Measurements from ENCODE around the gene SORCS3.

Gene SORCS3

GRCh38 chr10:104920476-104920875, 279.4 kb downstream of the SORCS3 start:
- Mint-ChIP-seq H3K9me3 (no peaks in the 10 kb centered on the region), H3K4me1 (no peaks in the 10 kb centered on the region), H3K36me3 (no peaks in the 10 kb centered on the region), H3K27ac (no peak overlapping the region), H3K4me3 (no peak overlapping the region)
- no peak for DNase-seq (ENCODE audit: low spot score in 2 of 2)
- no peak for ATAC-seq

GRCh38 chr10:104921763-104922162, 280.7 kb downstream of the SORCS3 start:
- H3K4me1 Mint-ChIP-seq: no peaks in the 10 kb centered on the region
- no peak for ATAC-seq
- H3K27ac Mint-ChIP-seq: no peak overlapping the region
- no peaks in the 10 kb centered on the region for H3K36me3 Mint-ChIP-seq
- DNase-seq (ENCODE audit: low spot score in 2 of 2): no peak
- H3K4me3 Mint-ChIP-seq: no peak overlapping the region
- H3K9me3 Mint-ChIP-seq: no peaks in the 10 kb centered on the region

GRCh38 chr10:104922810-104923209, 281.7 kb downstream of the SORCS3 start:
- Mint-ChIP-seq H3K4me1 (no peaks in the 10 kb centered on the region), H3K4me3 (no peak overlapping the region), H3K36me3 (no peaks in the 10 kb centered on the region), H3K9me3 (no peaks in the 10 kb centered on the region), H3K27ac (no peak overlapping the region)
- no peak for DNase-seq (ENCODE audit: low spot score in 2 of 2)
- ATAC-seq: no peak

- Mint-ChIP-seq H3K9me3 (no peaks in the 10 kb centered on the region), H3K27ac (no peak overlapping the region), H3K4me3 (no peak overlapping the region), H3K36me3 (no peaks in the 10 kb centered on the region), H3K4me1 (no peaks in the 10 kb centered on the region)
- no peak for DNase-seq (ENCODE audit: low spot score in 2 of 2)
- no peak for ATAC-seq
Measured at GRCh38 chr10:104923501-104923900, 282.4 kb downstream of the SORCS3 start.

- ATAC-seq: no peak
Measured at GRCh38 chr10:104924101-104924795, 283.2 kb downstream of the SORCS3 start.

DNA sequence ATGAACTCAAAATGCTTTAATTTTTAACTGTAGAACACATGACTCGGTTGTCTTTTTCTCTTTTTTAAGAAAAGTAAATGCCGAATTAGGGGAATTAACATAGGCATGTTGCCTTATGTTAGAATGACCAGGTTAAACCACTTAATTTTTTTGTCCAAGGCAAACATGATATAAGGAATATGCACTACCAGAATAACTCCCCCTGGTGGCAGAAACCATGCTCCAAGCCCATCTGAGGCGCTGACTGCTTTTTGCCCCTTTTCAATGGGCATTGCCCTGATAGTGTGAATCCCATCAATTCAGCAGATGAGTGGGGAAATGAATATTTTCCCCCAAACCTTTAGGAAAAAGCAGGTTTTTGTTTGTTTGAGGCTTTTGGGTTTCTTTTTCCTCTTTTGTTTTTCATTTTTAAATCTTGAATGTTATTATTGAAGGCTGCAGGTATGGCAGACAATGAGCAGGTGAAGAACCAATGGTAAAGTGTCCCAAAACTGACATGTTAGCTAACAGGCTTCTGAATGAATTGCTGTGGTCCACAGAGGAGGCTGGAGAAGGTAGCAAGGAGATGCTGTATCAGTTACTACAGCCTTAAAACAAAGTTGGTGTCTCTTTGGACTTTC, 284.3 kb downstream of the SORCS3 start:
- no peak overlapping the region for H3K27ac Mint-ChIP-seq

More at GRCh38 chr10:104924101-104924795, 283.2 kb downstream of the SORCS3 start:
- Mint-ChIP-seq H3K4me1 (no peaks in the 10 kb centered on the region), H3K9me3 (no peaks in the 10 kb centered on the region), H3K4me3 (no peak overlapping the region), H3K27ac (no peak overlapping the region), H3K36me3 (no peaks in the 10 kb centered on the region)
- DNase-seq (ENCODE audit: low spot score in 2 of 2): no peak

GRCh38 chr10:104928734-104929133, 287.6 kb downstream of the SORCS3 start:
- peaks cover 2% of the 10 kb centered on the region for H3K9me3 Mint-ChIP-seq
- H3K4me3 Mint-ChIP-seq: no peak overlapping the region
- H3K4me1 Mint-ChIP-seq: no peaks in the 10 kb centered on the region
- no peak for DNase-seq (ENCODE audit: low spot score in 2 of 2)
- H3K36me3 Mint-ChIP-seq: no peaks in the 10 kb centered on the region
- no peak overlapping the region for H3K27ac Mint-ChIP-seq
- ATAC-seq: no peak

More for the DNA sequence above, 284.3 kb downstream of the SORCS3 start:
- Mint-ChIP-seq H3K36me3 (no peaks in the 10 kb centered on the region), H3K9me3 (no peaks in the 10 kb centered on the region), H3K4me1 (no peaks in the 10 kb centered on the region), H3K4me3 (no peak overlapping the region)
- ATAC-seq (no peak), DNase-seq (ENCODE audit: low spot score in 2 of 2) (peak in 1 of 2 donors; percentile 49)

DNA sequence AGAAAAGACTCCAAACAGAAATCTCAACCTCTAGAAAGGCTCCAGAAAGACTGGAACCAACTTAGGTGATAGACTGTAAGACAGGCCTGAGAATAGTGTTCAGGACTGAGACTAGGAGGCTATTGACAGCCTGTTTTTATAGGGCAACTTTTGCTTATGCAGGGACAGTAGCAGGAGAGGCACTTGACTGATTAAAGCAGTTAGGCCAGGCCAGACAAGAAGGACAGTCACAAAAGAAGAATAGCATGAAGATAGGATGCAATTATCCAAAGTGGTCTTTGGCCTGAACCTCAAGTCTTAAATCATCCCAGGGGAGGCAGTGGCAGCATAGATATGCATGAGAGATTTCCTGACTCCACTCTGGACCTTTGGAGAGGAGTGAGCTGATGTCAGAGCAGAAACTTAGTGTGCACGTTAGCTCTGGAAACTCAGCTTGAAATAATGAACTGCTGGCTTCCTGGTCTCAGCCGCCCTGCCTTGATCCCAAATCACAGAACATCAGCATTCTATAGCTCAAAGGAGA, 290.6 kb downstream of the SORCS3 start:
- DNase-seq (ENCODE audit: low spot score in 2 of 2): no peak
- no peak overlapping the region for H3K27ac Mint-ChIP-seq
- H3K9me3 Mint-ChIP-seq: peaks cover 5% of the 10 kb centered on the region
- H3K4me3 Mint-ChIP-seq: no peak overlapping the region
- H3K36me3 Mint-ChIP-seq: no peaks in the 10 kb centered on the region
- H3K4me1 Mint-ChIP-seq: no peaks in the 10 kb centered on the region
- ATAC-seq: no peak

GRCh38 chr10:104935656-104936055, 294.6 kb downstream of the SORCS3 start:
- Mint-ChIP-seq H3K4me3 (no peak overlapping the region), H3K27ac (no peak overlapping the region), H3K4me1 (no peaks in the 10 kb centered on the region), H3K9me3 (peaks cover 5% of the 10 kb centered on the region), H3K36me3 (no peaks in the 10 kb centered on the region)
- DNase-seq (ENCODE audit: low spot score in 2 of 2): no peak
- no peak for ATAC-seq

DNA sequence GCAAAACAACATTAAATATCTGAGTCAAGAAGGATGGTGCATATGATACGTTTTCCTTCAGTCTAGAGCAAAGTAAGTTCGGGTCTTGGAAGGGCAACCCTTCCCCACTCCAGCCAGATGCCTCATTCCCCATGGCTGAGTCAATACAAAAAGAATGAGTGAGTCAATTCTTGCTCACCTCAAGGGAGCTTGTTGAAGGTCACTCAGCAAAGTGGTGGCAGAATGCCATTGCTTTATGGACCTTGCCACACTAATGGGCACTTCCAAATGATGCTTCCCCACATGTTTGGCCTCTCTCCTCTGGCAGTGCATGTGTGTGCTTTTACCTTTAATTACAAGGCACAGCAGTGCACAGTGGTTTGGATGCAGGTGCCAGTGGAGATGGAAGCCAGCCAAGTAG, 296.5 kb downstream of the SORCS3 start:
- no peak for DNase-seq (ENCODE audit: low spot score in 2 of 2)
- Mint-ChIP-seq H3K9me3 (peaks cover 3% of the 10 kb centered on the region), H3K4me3 (no peak overlapping the region), H3K27ac (no peak overlapping the region), H3K4me1 (no peaks in the 10 kb centered on the region), H3K36me3 (no peaks in the 10 kb centered on the region)
- no peak for ATAC-seq

DNA sequence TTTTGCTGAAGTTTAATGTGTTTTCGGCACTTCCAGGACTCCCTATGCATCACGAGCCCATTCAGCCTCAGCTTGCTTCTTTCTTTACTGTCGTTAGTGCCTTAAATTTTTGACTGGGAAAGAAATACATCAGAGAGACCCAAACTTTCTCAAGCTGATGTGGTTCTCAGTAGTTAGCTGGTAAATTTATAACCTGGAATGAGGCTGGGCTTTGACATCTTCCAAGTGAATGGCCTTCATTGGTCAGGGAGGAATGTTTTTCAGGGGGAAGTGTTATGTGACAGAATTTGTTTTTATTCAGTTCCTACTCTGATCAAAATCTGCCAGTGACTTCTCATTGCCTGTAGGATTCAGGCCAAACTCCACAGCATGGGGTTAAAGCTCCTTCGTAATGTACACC, 296.9 kb downstream of the SORCS3 start:
- Mint-ChIP-seq H3K27ac (no peak overlapping the region), H3K4me1 (no peaks in the 10 kb centered on the region), H3K4me3 (no peak overlapping the region), H3K9me3 (peaks cover 3% of the 10 kb centered on the region), H3K36me3 (no peaks in the 10 kb centered on the region)
- no peak for DNase-seq (ENCODE audit: low spot score in 2 of 2)
- no peak for ATAC-seq

DNA sequence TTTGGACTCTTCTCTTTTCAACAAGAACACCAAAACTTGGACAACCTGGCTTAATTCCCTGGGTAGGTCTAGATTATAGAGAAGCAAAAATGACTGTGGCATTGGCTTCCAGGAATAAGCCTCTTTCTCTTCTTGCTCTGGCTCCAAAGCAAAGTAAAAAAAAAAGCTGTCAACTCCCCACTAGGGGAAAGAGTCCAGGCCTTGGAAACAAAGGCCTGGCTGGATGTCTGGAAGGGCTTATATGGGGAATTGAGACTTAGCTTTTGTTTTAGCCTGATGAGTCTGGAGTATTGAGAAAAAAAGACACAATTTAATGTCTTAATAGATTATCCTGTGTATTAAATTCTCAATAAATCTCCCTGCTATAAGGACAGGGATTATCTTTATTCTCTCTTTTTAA, 300.6 kb downstream of the SORCS3 start:
- no peak overlapping the region for H3K4me3 Mint-ChIP-seq
- ATAC-seq (no peak), DNase-seq (ENCODE audit: low spot score in 2 of 2) (no peak)
- H3K27ac Mint-ChIP-seq: no peak overlapping the region
- no peaks in the 10 kb centered on the region for H3K4me1 Mint-ChIP-seq
- no peaks in the 10 kb centered on the region for H3K36me3 Mint-ChIP-seq
- H3K9me3 Mint-ChIP-seq: no peaks in the 10 kb centered on the region

- H3K4me1 Mint-ChIP-seq: no peaks in the 10 kb centered on the region
- ATAC-seq: no peak
- H3K4me3 Mint-ChIP-seq: no peak overlapping the region
- H3K36me3 Mint-ChIP-seq: no peaks in the 10 kb centered on the region
- no peak for DNase-seq (ENCODE audit: low spot score in 2 of 2)
- no peak overlapping the region for H3K27ac Mint-ChIP-seq
- no peaks in the 10 kb centered on the region for H3K9me3 Mint-ChIP-seq
Measured at GRCh38 chr10:104947314-104947713, 306.2 kb downstream of the SORCS3 start.

DNA sequence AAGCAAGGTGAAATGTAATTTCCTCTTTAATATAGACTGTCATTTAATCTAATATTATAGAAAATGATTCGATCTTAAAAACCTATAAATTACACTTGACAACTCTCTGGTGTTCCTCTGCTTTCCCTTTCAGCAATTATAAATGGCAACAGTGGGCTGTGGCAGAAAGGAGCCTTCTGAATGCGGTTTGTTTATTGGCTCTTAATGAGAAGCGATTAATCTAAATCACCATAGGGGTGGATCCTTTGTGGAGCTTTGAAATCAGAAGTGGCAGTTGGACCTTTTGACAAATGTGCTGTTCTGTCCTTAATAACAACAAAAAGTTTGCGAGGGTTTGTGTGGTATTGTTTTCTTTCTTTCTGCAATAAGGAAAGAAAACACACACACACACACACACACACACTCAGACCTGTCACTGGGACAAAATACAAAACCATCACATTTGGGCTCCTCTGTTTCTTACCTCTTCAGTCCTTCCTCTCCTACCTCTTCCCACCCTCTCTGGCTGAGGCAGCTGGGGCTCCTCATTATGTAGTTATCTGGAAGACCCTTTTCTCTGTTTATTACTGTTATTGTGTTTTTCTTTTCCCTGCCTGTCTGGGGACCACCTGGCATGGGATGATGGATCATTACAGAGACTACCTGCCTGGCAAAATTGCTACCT, 316.2 kb downstream of the SORCS3 start:
- Mint-ChIP-seq H3K36me3 (no peaks in the 10 kb centered on the region), H3K27ac (no peak overlapping the region), H3K9me3 (peaks cover 9% of the 10 kb centered on the region), H3K4me1 (no peaks in the 10 kb centered on the region), H3K4me3 (no peak overlapping the region)
- no peak for DNase-seq (ENCODE audit: low spot score in 2 of 2)
- ATAC-seq: no peak

DNA sequence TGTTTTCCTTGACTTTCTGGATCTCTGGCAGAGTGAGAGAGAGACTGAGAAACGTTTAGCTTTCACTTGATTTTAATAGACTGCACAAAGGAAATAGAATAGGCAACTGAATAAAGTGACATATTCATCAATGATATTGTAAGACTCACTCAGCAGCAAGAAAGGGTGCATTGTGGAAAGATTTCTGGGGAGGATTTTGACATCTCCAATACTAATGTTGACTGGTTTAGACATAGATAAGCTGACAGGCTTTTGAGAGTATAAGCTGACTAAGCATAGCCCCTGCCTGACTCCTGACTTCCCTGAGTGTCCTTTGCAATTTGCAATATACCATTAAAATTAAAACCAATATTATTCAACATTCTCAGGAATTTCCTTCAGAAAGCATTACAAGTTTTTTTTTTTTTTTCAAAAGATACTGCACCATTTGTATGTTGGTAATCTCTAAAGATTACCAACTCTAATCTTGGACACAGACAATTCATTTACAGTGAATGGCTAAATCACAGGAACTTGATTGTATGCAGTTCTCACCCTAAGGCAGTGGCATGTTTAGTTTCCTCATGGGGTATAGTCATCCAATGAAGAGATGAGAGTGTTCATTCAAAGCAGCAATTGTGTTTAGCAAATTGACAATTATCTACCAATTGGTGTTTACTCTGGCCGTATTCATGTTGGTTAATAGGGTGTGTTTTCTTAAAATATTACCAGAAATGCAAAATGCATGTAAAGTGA, 325.6 kb downstream of the SORCS3 start:
- H3K4me1 Mint-ChIP-seq: no peaks in the 10 kb centered on the region
- ATAC-seq (no peak), DNase-seq (ENCODE audit: low spot score in 2 of 2) (no peak)
- no peak overlapping the region for H3K27ac Mint-ChIP-seq
- no peak overlapping the region for H3K4me3 Mint-ChIP-seq
- peaks cover 13% of the 10 kb centered on the region for H3K9me3 Mint-ChIP-seq
- no peaks in the 10 kb centered on the region for H3K36me3 Mint-ChIP-seq

Data from stimulated activated effector memory CD8-positive, alpha-beta T cell treated with anti-CD3 and anti-CD28 coated beads, Interleukin-12 subunit alpha, Interleukin-12 subunit beta, amount 100 ng/mL, for 72 hours (primary cell).